SU-DHL-6 (cell line): ENCODE results near the gene CAPN8.

Experiments used
- H2AFZ ChIP-seq: fragments of 200-600 bp; sonication (generic); 2 replicates; pipeline ENCODE4 v1.6.1; 2014; ENCODE audit warnings: low read depth, mild to moderate bottlenecking, moderate library complexity, mixed read lengths, antibody characterized with exemption, low read length; ENCODE audit not compliant: severe bottlenecking
- H3F3A ChIP-seq: fragments of 200-600 bp; shearing (Covaris generic); 2 replicates; pipeline ENCODE4 v1.6.0; 2016; ENCODE audit warnings: antibody characterized with exemption, mild to moderate bottlenecking; ENCODE audit not compliant: insufficient read depth
- H3K27ac ChIP-seq: fragments of 200-600 bp; sonication (generic); 2 replicates; pipeline ENCODE4 v1.5.1; 2016; ENCODE audit warnings: low read depth, mild to moderate bottlenecking, low read length, moderate library complexity, mixed read lengths
- H3K27me3 ChIP-seq: fragments of 200-600 bp; sonication (generic), shearing (Covaris generic); 2 replicates; pipeline ENCODE4 v1.6.0; 2014; ENCODE audit warnings: mild to moderate bottlenecking, low read length
- H3K36me3 ChIP-seq: fragments of 200-600 bp; sonication (generic); 2 replicates; pipeline ENCODE4 v1.6.1; 2014; ENCODE audit warnings: mild to moderate bottlenecking, low read length, mixed read lengths
- H3K4me2 ChIP-seq: fragments of 300-600, 200-600 bp; shearing (Covaris generic), sonication (generic); 2 replicates; pipeline ENCODE4 v1.6.0; 2014; ENCODE audit warnings: low read length, low read depth, mild to moderate bottlenecking; ENCODE audit not compliant: poor library complexity, severe bottlenecking
- H3K4me3 ChIP-seq: fragments of 200-600 bp; sonication (generic); 2 replicates; pipeline ENCODE4 v1.5.1; 2014; ENCODE audit warnings: antibody characterized with exemption, low read length, mild to moderate bottlenecking, mixed read lengths; ENCODE audit not compliant: insufficient read depth, poor library complexity, severe bottlenecking
- H3K79me2 ChIP-seq: fragments of 200-600 bp; sonication (generic); 2 replicates; pipeline ENCODE4 v1.6.1; 2014; ENCODE audit warnings: mild to moderate bottlenecking, low read length, moderate library complexity; ENCODE audit not compliant: insufficient read depth
- H3K9ac ChIP-seq: fragments of 200-600 bp; sonication (generic); 2 replicates; pipeline ENCODE4 v1.7.0; 2014; ENCODE audit warnings: mild to moderate bottlenecking, low read length
- H3K9me2 ChIP-seq: fragments of 200-600 bp; sonication (generic); replicated peaks from 2 replicates; pipeline ENCODE4 v1.6.1; 2014; ENCODE audit warnings: low read length; ENCODE audit not compliant: insufficient read depth
- H3K9me3 ChIP-seq: fragments of 200-600 bp; sonication (generic); 2 replicates; pipeline ENCODE4 v1.6.1; 2014; ENCODE audit warnings: low read length, mixed read lengths; ENCODE audit not compliant: insufficient read depth
- H4K20me1 ChIP-seq: fragments of 200-600 bp; sonication (generic); 2 replicates; pipeline ENCODE4 v1.6.1; 2014; ENCODE audit warnings: low read depth, mild to moderate bottlenecking, antibody characterized with exemption, low read length, moderate library complexity, mixed read lengths
- EZH2phosphoT487 ChIP-seq: fragments of 200-600 bp; sonication (generic), shearing (Covaris generic); conservative IDR thresholded peaks from 2 replicates; pipeline ENCODE4 v1.6.1; 2018; ENCODE audit warnings: mild to moderate bottlenecking, antibody characterized with exemption, low read length, moderate library complexity, mixed read lengths
- TF ChIP-seq, protein P1 (sequence below): fragments of 200-600 bp; sonication (generic); IDR thresholded peaks from one replicate; pipeline ENCODE4 v1.5.1; 2017; ENCODE audit warnings: antibody characterized with exemption, mild to moderate bottlenecking, low read length, moderate library complexity; ENCODE audit not compliant: insufficient read depth, poor library complexity, severe bottlenecking

Gene CAPN8

DNA sequence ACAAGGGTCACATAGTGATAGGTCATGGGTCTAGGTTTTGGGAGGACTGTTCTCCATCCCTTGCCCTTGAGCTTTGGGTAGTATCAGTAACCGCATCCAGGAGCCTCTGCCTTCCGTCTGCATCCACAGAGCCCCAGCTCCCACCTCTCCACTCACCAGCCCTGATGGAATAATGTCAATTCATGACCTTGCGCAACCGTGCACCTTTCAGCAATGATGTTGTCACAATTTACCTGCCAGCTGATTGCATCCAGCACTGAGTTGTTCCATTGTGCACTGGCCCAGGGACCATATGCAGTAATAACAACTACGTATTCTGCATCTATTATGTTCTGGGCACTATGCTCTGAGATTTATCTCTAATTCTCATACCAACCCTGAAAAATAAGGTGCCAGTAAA, 1.4 kb downstream of the CAPN8 start:
- TF ChIP-seq EZH2phosphoT487: no peak
- TF ChIP-seq, protein P1, sequence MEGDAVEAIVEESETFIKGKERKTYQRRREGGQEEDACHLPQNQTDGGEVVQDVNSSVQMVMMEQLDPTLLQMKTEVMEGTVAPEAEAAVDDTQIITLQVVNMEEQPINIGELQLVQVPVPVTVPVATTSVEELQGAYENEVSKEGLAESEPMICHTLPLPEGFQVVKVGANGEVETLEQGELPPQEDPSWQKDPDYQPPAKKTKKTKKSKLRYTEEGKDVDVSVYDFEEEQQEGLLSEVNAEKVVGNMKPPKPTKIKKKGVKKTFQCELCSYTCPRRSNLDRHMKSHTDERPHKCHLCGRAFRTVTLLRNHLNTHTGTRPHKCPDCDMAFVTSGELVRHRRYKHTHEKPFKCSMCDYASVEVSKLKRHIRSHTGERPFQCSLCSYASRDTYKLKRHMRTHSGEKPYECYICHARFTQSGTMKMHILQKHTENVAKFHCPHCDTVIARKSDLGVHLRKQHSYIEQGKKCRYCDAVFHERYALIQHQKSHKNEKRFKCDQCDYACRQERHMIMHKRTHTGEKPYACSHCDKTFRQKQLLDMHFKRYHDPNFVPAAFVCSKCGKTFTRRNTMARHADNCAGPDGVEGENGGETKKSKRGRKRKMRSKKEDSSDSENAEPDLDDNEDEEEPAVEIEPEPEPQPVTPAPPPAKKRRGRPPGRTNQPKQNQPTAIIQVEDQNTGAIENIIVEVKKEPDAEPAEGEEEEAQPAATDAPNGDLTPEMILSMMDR: no peak
- no peaks in the 10 kb centered on the region for H4K20me1 ChIP-seq
- no peak overlapping the region for H3K9ac ChIP-seq
- H3K27me3 ChIP-seq: no peaks in the 10 kb centered on the region
- H3K36me3 ChIP-seq: no peaks in the 10 kb centered on the region
- H3K4me2 ChIP-seq: no peak overlapping the region
- H3F3A ChIP-seq: no peaks in the 10 kb centered on the region
- H3K79me2 ChIP-seq: no peaks in the 10 kb centered on the region
- no peaks in the 10 kb centered on the region for H3K9me2 ChIP-seq
- no peak overlapping the region for H2AFZ ChIP-seq
- H3K9me3 ChIP-seq: no peaks in the 10 kb centered on the region
- H3K27ac ChIP-seq: no peak overlapping the region
- no peak overlapping the region for H3K4me3 ChIP-seq

DNA sequence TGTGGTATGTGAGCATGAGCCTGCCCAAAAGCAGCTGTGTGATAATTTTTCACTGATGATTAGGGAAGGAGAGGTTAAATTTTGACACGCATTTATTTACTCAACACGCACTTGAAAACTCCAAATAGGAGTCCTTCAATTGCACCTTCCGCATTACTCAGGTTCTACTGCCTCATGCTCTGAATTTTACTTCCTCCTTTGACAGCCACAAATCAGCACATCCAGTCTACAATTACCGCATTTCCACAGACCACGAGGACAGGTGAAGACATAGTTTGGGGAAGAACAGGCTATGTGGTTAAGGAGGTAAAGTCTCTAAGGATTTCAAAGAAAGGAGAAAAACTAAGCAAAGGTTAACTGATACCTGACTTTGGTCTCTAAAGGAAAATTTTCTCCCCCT, 2.6 kb downstream of the CAPN8 start:
- H3F3A ChIP-seq: no peaks in the 10 kb centered on the region
- no peak overlapping the region for H3K27ac ChIP-seq
- no peaks in the 10 kb centered on the region for H3K9me3 ChIP-seq
- H3K79me2 ChIP-seq: no peaks in the 10 kb centered on the region
- no peak for TF ChIP-seq EZH2phosphoT487
- TF ChIP-seq, protein P1: no peak
- H3K27me3 ChIP-seq: no peaks in the 10 kb centered on the region
- H2AFZ ChIP-seq: no peak overlapping the region
- H4K20me1 ChIP-seq: no peaks in the 10 kb centered on the region
- H3K4me2 ChIP-seq: no peak overlapping the region
- no peak overlapping the region for H3K9ac ChIP-seq
- no peaks in the 10 kb centered on the region for H3K9me2 ChIP-seq
- H3K4me3 ChIP-seq: no peak overlapping the region
- no peaks in the 10 kb centered on the region for H3K36me3 ChIP-seq

DNA sequence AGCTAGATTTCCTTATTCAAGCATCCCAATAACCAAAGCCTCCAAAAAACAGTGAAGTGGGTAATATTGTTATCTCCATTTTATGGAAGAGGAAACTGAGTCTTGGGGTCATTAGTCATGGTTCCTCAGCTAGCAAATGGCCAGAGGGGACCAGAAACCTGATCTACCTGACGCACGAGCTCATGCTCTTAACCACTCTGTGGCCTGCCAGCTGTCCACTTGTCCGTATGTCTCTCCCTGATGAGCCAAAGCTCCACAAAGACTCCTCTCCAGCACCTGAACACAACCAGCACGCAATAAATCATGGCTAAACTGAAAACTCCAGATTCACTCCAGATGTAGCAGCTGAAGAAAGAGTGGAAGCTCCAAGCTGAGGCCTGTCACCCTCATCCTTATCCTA, 5.8 kb downstream of the CAPN8 start:
- no peaks in the 10 kb centered on the region for H3K27me3 ChIP-seq
- H4K20me1 ChIP-seq: no peaks in the 10 kb centered on the region
- H3K27ac ChIP-seq: no peak overlapping the region
- H3K9me3 ChIP-seq: no peaks in the 10 kb centered on the region
- no peak overlapping the region for H3K4me3 ChIP-seq
- H3K9me2 ChIP-seq: no peaks in the 10 kb centered on the region
- no peak for TF ChIP-seq EZH2phosphoT487
- TF ChIP-seq, protein P1: no peak
- no peaks in the 10 kb centered on the region for H3K79me2 ChIP-seq
- no peak overlapping the region for H2AFZ ChIP-seq
- no peaks in the 10 kb centered on the region for H3K36me3 ChIP-seq
- no peak overlapping the region for H3K4me2 ChIP-seq
- no peak overlapping the region for H3K9ac ChIP-seq
- H3F3A ChIP-seq: no peaks in the 10 kb centered on the region

DNA sequence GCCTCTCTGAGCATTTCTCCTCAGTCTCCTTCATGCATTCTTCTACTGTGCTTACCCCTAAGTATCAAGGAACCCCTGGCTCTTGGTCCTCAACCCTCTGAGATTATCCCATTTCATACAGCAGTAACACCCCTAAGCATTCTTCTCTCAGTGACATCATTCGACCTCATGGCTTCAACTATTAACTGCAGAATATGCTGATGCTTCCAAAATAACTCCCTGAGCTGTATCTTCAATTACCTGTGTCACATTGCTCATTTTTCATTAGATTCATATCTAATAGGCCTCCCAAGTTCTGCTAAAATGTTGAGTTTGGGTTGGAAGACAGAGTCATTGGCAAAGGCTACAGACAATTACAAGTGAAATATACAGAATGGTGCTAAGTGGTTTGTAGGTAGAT, 7.5 kb downstream of the CAPN8 start:
- Histone ChIP-seq H2AFZ (no peak overlapping the region), H3K9ac (no peak overlapping the region), H3K36me3 (no peaks in the 10 kb centered on the region), H3K27ac (no peak overlapping the region), H3F3A (no peaks in the 10 kb centered on the region), H3K4me3 (no peak overlapping the region), H3K9me2 (no peaks in the 10 kb centered on the region), H3K4me2 (no peak overlapping the region), H3K27me3 (no peaks in the 10 kb centered on the region), H3K9me3 (no peaks in the 10 kb centered on the region), H3K79me2 (no peaks in the 10 kb centered on the region), H4K20me1 (no peaks in the 10 kb centered on the region)
- no peak for TF ChIP-seq EZH2phosphoT487
- TF ChIP-seq, protein P1: no peak
